GM12891 (cell line): ENCODE results near the gene STK35.
"Not testable (repeated sequence)": the region's sequence is repeated elsewhere in the genome, so short reads cannot be mapped to it uniquely, and the experiment has no call there.

Experiments
- DNase-seq: peaks from one replicate; pipeline ENCODE4 v3.0.0; 2011; ENCODE audit warnings: low spot score; ENCODE audit not compliant: insufficient read length
- FAIRE-seq: peaks from 2 replicates; lab custom pipeline; 2011; peaks lifted over from hg19 to GRCh38; lab: Jason Lieb, UNC
- PAX5 ChIP-seq: IDR thresholded peaks from 2 replicates; pipeline ENCODE4 v1.6.1; 2011; ENCODE audit warnings: low read length, moderate library complexity, mild to moderate bottlenecking; ENCODE audit not compliant: insufficient read depth, severe bottlenecking
- POLR2A ChIP-seq: IDR thresholded peaks from 2 replicates; pipeline ENCODE4 v1.6.1; 2011; ENCODE audit warnings: low read depth, low read length, control low read depth
- POLR2AphosphoS5 ChIP-seq: IDR thresholded peaks from 2 replicates; pipeline ENCODE4 v1.6.1; 2011; ENCODE audit warnings: low read depth, low read length, control low read depth
- POU2F2 ChIP-seq: IDR thresholded peaks from 2 replicates; pipeline ENCODE4 v1.6.1; 2011; ENCODE audit warnings: low read depth, mild to moderate bottlenecking, control low read depth, low read length, moderate library complexity
- SPI1 ChIP-seq: IDR thresholded peaks from 2 replicates; pipeline ENCODE4 v1.6.1; 2011; ENCODE audit warnings: low read depth, low read length, control low read depth
- TAF1 ChIP-seq: IDR thresholded peaks from 2 replicates; pipeline ENCODE4 v1.6.1; 2011; ENCODE audit warnings: low read depth, low read length, control low read depth

Gene STK35

GRCh38 chr20:2168946-2169345 is 67.3 kb downstream of the STK35 start:
- TF ChIP-seq POU2F2 (no peak), SPI1 (no peak), PAX5 (no peak), POLR2A (no peak), TAF1 (no peak), POLR2AphosphoS5 (no peak)
- DNase-seq: no peak
- no peak for FAIRE-seq

DNA sequence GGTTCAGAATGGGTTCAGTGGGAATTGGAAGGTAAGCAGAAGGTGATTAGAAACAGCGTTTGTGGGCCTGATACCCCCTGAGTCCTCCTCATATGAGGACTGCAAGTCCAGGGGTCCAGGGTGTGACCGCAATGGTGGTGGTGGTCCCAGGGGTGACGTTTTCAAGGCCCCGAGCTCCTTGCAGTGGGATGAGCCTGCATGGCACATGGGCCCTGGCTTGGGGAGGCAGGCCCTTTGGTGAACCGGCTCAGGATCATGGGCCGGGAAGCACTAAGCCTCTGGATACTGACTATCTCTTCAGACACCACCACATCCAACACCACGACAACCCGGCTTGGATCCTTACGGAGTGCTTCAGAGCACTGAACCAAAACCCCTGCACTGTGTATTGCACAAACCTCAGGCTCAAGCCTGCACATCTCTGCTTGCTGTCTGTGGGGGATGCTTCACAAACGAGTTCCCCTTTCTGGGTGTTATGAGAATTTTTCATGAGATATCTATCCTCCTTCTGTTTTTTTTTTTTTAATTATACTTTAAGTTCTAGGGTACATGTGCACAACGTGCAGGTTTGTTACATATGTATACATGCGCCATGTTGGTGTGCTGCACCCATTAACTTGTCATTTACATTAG is 67.9 kb downstream of the STK35 start:
- FAIRE-seq: no peak
- TF ChIP-seq PAX5 (no peak), POLR2A (no peak), POLR2AphosphoS5 (no peak), SPI1 (no peak)
- DNase-seq: no peak

- TF ChIP-seq POU2F2 (no peak), POLR2AphosphoS5 (no peak), POLR2A (no peak), PAX5 (no peak), SPI1 (no peak), TAF1 (no peak)
- no peak for DNase-seq
- FAIRE-seq: no peak
Measured at GRCh38 chr20:2170404-2170803, 68.8 kb downstream of the STK35 start.

GRCh38 chr20:2171266-2171790 is 69.7 kb downstream of the STK35 start:
- FAIRE-seq: no peak
- TF ChIP-seq POLR2A: no peak
- TF ChIP-seq PAX5: no peak
- TF ChIP-seq POU2F2: no peak
- TF ChIP-seq SPI1: no peak
- TF ChIP-seq POLR2AphosphoS5: no peak
- no peak for TF ChIP-seq TAF1
- no peak for DNase-seq

GRCh38 chr20:2171840-2172239 is 70.2 kb downstream of the STK35 start:
- FAIRE-seq, DNase-seq: not testable (repeated sequence)

GRCh38 chr20:2172305-2173175 is 70.9 kb downstream of the STK35 start:
- FAIRE-seq: peak; percentile 94
- no peak for TF ChIP-seq PAX5
- TF ChIP-seq TAF1: no peak
- no peak for TF ChIP-seq POU2F2
- TF ChIP-seq SPI1: no peak
- TF ChIP-seq POLR2A: no peak
- no peak for TF ChIP-seq POLR2AphosphoS5

DNA sequence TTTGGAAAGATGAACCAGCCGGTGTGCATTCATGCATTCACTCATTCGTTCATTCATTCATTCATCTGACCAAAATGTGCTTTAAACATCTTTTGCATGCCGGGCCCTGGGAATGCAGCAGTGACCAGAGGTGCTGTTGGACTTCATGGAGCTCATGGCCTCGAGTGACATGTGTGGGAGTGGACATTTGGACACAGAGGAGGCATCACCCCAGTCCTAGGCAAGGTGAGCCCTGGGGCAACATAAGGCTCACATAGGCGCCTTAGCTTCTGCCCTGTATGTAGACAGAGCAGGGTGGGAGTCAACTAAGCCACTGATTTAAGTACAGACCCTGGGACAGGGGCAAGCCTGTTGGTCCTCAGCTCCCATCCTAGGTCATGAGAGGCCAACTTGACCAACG is 71.6 kb downstream of the STK35 start:
- no peak for TF ChIP-seq TAF1
- TF ChIP-seq POLR2AphosphoS5: no peak
- TF ChIP-seq SPI1: no peak
- no peak for TF ChIP-seq POLR2A
- no peak for TF ChIP-seq PAX5
- no peak for TF ChIP-seq POU2F2
- FAIRE-seq (no peak), DNase-seq (no peak)

More at GRCh38 chr20:2172305-2173175, 70.9 kb downstream of the STK35 start:
- peak; percentile 61 for DNase-seq

DNA sequence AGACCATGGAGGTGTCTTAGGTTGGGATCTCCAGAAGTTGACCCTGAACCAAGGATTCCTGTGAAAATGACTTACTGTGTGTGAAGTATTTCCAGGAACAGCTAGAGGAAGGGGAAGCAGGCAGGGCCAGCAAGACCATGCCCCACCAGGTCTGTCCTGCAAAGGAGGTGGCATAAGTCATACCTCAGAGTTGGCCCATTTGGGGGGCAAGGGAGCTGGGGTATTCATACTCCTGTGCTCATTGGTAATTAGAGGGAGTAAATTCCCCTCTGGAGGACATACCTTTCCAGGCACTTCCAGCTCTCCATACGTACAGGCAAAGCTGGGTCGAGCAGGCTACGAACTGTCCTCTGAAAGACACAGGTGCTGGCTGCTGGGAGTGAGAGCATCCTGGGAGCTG is 72.4 kb downstream of the STK35 start:
- DNase-seq: no peak
- TF ChIP-seq POU2F2 (no peak), POLR2AphosphoS5 (no peak), POLR2A (no peak)
- no peak for FAIRE-seq

DNA sequence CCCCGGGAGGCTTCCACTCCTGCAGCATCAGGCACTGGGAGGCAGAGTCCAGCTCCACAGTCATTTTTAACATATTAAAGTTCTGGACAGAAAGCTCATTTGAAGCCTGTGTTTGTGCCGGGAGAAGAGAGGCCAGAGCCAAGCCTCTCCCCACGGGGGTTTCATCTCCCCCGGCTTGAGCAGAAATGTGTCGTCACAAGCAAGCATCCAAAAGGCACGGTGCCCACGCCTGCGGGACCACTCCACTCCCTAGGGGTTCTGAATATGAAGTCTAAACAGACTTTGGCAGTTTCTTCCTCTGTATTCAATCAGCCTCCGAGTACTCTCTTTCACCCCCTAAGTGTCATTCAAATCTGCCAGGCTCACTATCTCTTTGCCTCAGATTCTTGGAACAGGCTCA is 75.3 kb downstream of the STK35 start:
- TF ChIP-seq POU2F2 (no peak), POLR2AphosphoS5 (no peak), PAX5 (no peak), TAF1 (no peak), SPI1 (no peak), POLR2A (no peak)
- FAIRE-seq (no peak), DNase-seq (no peak)
